ENCODE data around the gene TEX14. TPM values are rescaled to one million over a fixed set of nuclear protein-coding genes. Genes with fewer than 3 reads are reported as not detected.
A peak's percentile ranks its signal among the peaks of the same experiment; 100 is the strongest.

Gene TEX14
- total and polyA plus RNA-seq, 4 experiments from 2014 or later, result 1.3 to 1.6 TPM; not detected in 2

- Mint-ChIP-seq H3K36me3 (no peaks in the 10 kb centered on the region), H3K4me1 (peaks cover 0 to 4% (median 0%) of the 10 kb centered on the region in 4 donors), H3K9me3 (no peaks in the 10 kb centered on the region), H3K27me3 (peaks cover 0 to 5% of the 10 kb centered on the region in 2 donors), H3K27ac (no peak overlapping the region), H3K4me3 (peak overlapping the region; percentile 40 to 74 (median 62))
- H3K27ac ChIP-seq (ENCODE audit: low read depth, low read length), result no peak overlapping the region
- H3K4me3 ChIP-seq (ENCODE audit: low read length in 2 of 2), result peak overlapping the region in 1 of 2 donors; percentile 29
- ChIA-PET CTCF (ENCODE audit: partially characterized antibody) (interaction anchor here (0.6 to 0.7 kb wide), 2 partner anchors 12 to 185 kb away, joined by 3 read pairs; no protein-coding TSS in a partner anchor), POLR2A (ENCODE audit: partially characterized antibody) (interaction anchor here (1.4 to 4.9 kb wide), 2 partner anchors 13 to 16 kb away, joined by 11 to 30 read pairs; partner anchors contain the start of gene MTMR4)
- no peak for DNase-seq
- no peaks in the 10 kb centered on the region for H3K9me3 ChIP-seq (ENCODE audit: control insufficient read depth in 1 of 2, low read length in 2 of 2)
- peaks cover 11% of the 10 kb centered on the region for H3K4me1 ChIP-seq (ENCODE audit: insufficient read depth, low read length)
- no peaks in the 10 kb centered on the region for H3K36me3 ChIP-seq (ENCODE audit: insufficient read depth, low read length)
- no peaks in the 10 kb centered on the region for H3K27me3 ChIP-seq (ENCODE audit: insufficient read depth, low read length)
- intact Hi-C loops (cut with micrococcal nuclease), result no loop called here
Measured at GRCh38 chr17:58531122-58531521, 160.7 kb downstream of the TEX14 start.

DNA sequence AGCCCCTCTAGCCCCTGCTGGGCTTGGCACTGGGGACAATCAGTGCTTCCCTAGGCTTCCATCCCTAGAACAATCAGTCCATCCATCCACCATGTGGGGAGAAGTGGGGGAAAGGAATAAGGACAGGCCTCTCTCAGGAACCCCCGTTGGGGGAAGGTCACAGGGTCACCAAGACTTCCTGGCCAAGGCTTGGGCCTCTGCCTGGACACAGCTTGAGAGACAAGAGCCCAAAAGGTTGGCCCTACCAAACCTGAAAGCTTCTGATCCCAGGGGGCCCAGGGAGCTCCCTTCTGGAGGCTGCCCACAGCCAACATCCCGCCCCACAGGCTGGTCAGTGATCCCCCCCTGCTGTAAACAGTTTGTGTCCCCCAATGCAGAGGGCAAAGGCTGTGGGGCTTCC, 161.2 kb downstream of the TEX14 start:
- POLR2A ChIA-PET (ENCODE audit: partially characterized antibody), result interaction anchor here (0.7 to 4.9 kb wide), 2 partner anchors 12 to 43 kb away, joined by 3 to 30 read pairs; no protein-coding TSS in a partner anchor
- Histone ChIP-seq H3K27me3 (ENCODE audit: insufficient read depth, low read length) (no peaks in the 10 kb centered on the region), H3K27ac (ENCODE audit: low read depth, low read length) (no peak overlapping the region), H3K36me3 (ENCODE audit: insufficient read depth, low read length) (no peaks in the 10 kb centered on the region), H3K9me3 (ENCODE audit: control insufficient read depth in 1 of 2, low read length in 2 of 2) (no peaks in the 10 kb centered on the region), H3K4me1 (ENCODE audit: insufficient read depth, low read length) (peaks cover 11% of the 10 kb centered on the region), H3K4me3 (ENCODE audit: low read length in 2 of 2) (no peak overlapping the region)
- no peaks in the 10 kb centered on the region for H3K36me3 Mint-ChIP-seq
- H3K9me3 Mint-ChIP-seq, result no peaks in the 10 kb centered on the region
- H3K27me3 Mint-ChIP-seq, result peaks cover 0 to 5% of the 10 kb centered on the region in 2 donors
- H3K27ac Mint-ChIP-seq, result no peak overlapping the region
- H3K4me3 Mint-ChIP-seq, result peak overlapping the region in 7 of 8 donors; percentile 40 to 74 (median 64)
- no peak for DNase-seq
- H3K4me1 Mint-ChIP-seq, result peaks cover 0 to 4% (median 0%) of the 10 kb centered on the region in 4 donors
- CTCF ChIA-PET (ENCODE audit: partially characterized antibody), result interaction anchor here (0.6 to 0.7 kb wide), 2 partner anchors 12 to 186 kb away, joined by 3 read pairs; no protein-coding TSS in a partner anchor
- intact Hi-C loops (cut with micrococcal nuclease), result no loop called here

DNA sequence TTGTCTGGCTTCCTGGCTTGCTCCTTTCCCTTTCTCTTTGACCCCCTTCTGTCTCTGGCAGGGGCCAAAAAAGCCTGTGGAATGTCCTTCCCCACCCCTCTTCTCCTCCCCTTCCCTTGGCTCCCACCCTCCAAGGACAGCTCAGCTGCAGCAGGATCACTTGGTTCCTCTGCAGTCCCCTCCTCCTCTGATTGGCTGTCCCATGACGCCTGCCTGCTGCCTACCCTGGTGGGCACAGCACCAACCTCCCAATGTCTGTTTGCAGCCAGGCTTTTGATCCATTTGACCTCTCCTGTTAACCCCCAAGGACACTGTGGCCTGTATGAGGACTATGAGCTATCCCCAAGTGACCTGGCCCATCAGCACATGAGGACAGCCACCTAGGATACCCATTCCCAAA, 162.6 kb downstream of the TEX14 start:
- Mint-ChIP-seq H3K27me3 (peaks cover 0 to 3% of the 10 kb centered on the region in 2 donors), H3K4me3 (no peak overlapping the region), H3K4me1 (peaks cover 0 to 4% (median 0%) of the 10 kb centered on the region in 4 donors), H3K36me3 (no peaks in the 10 kb centered on the region), H3K27ac (no peak overlapping the region), H3K9me3 (no peaks in the 10 kb centered on the region)
- DNase-seq, result no peak
- H3K27ac ChIP-seq (ENCODE audit: low read depth, low read length), result no peak overlapping the region
- no peaks in the 10 kb centered on the region for H3K9me3 ChIP-seq (ENCODE audit: control insufficient read depth in 1 of 2, low read length in 2 of 2)
- POLR2A ChIA-PET (ENCODE audit: partially characterized antibody), result interaction anchor here (4.9 kb wide), 1 partner anchor 11 kb away, joined by 30 read pairs; no protein-coding TSS in a partner anchor
- H3K4me1 ChIP-seq (ENCODE audit: insufficient read depth, low read length), result peaks cover 11% of the 10 kb centered on the region
- H3K27me3 ChIP-seq (ENCODE audit: insufficient read depth, low read length), result no peaks in the 10 kb centered on the region
- no peaks in the 10 kb centered on the region for H3K36me3 ChIP-seq (ENCODE audit: insufficient read depth, low read length)
- CTCF ChIA-PET (ENCODE audit: partially characterized antibody), result interaction anchor here (1.0 to 3.0 kb wide), 2 partner anchors 10 to 48 kb away, joined by 3 to 14 read pairs; no protein-coding TSS in a partner anchor
- intact Hi-C loops (cut with micrococcal nuclease), result no loop called here
- no peak overlapping the region for H3K4me3 ChIP-seq (ENCODE audit: low read length in 2 of 2)

DNA sequence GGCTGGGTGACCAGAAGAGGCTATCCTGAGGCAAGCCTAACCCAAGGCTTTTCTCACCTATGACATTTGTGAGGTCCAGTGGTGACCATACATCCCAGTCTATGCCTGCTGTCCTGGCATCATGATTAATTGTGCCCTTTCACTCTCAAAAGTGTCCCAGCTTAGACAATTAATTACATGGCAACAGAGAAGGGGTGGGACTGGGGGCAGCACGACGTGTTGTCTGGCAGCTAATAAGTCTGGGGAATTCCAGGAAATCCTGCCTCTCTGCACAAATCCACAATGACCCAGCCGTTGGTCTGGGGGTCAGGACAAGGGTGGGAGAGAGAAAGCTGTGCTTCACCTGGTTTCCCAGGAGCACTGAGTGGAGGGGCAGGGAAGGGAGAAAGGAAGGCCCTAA, 163.4 kb downstream of the TEX14 start:
- POLR2A ChIA-PET (ENCODE audit: partially characterized antibody), result interaction anchor here (4.9 kb wide), 1 partner anchor 10 kb away, joined by 30 read pairs; no protein-coding TSS in a partner anchor
- no peak for DNase-seq

DNA sequence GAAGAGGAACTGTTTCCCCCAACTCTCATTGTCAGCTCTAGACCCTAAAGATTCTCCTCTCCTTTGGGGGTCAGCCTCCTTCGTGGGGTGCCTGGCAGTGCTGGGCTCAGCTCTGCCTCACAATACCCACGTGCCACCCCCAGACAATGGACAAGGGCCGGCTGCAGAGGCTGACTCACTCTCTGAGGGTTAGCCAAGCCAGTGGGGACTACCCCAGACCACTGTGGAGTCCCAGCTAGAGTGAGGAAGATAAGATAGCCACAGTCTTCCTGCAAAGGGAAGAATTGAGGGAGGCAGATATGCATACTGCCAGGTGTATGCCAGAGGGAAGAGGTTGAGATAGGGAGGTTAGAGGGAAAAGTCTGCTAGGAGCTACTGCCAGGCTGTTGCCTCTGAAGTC, 163.9 kb downstream of the TEX14 start:
- H3K27me3 ChIP-seq (ENCODE audit: insufficient read depth, low read length), result no peaks in the 10 kb centered on the region
- no peaks in the 10 kb centered on the region for H3K9me3 Mint-ChIP-seq
- no peak for DNase-seq
- peak overlapping the region in 4 of 7 donors; percentile 35 to 59 (median 36) for H3K27ac Mint-ChIP-seq
- ChIA-PET POLR2A (ENCODE audit: partially characterized antibody) (interaction anchor here (4.9 kb wide), 1 partner anchor 9 kb away, joined by 30 read pairs; no protein-coding TSS in a partner anchor), CTCF (ENCODE audit: partially characterized antibody) (interaction anchor here (3.0 kb wide), 1 partner anchor 9 kb away, joined by 14 read pairs; no protein-coding TSS in a partner anchor)
- H3K4me1 ChIP-seq (ENCODE audit: insufficient read depth, low read length), result peaks cover 11% of the 10 kb centered on the region
- no peaks in the 10 kb centered on the region for H3K36me3 Mint-ChIP-seq
- H3K9me3 ChIP-seq (ENCODE audit: control insufficient read depth in 1 of 2, low read length in 2 of 2), result no peaks in the 10 kb centered on the region
- intact Hi-C loops (cut with micrococcal nuclease), result no loop called here
- H3K4me3 ChIP-seq (ENCODE audit: low read length in 2 of 2), result no peak overlapping the region
- no peaks in the 10 kb centered on the region for H3K36me3 ChIP-seq (ENCODE audit: insufficient read depth, low read length)
- H3K27me3 Mint-ChIP-seq, result peaks cover 0 to 3% of the 10 kb centered on the region in 2 donors
- H3K4me1 Mint-ChIP-seq, result peaks cover 0 to 4% (median 0%) of the 10 kb centered on the region in 4 donors
- H3K27ac ChIP-seq (ENCODE audit: low read depth, low read length), result no peak overlapping the region
- no peak overlapping the region for H3K4me3 Mint-ChIP-seq

More for the DNA sequence above, 163.4 kb downstream of the TEX14 start:
- H3K4me3 Mint-ChIP-seq, result no peak overlapping the region
- H3K9me3 Mint-ChIP-seq, result no peaks in the 10 kb centered on the region
- H3K9me3 ChIP-seq (ENCODE audit: control insufficient read depth in 1 of 2, low read length in 2 of 2), result no peaks in the 10 kb centered on the region
- H3K27ac Mint-ChIP-seq, result peak overlapping the region in 2 of 7 donors; percentile 2 to 35
- no peaks in the 10 kb centered on the region for H3K36me3 Mint-ChIP-seq
- H3K4me1 Mint-ChIP-seq, result peaks cover 0 to 4% (median 0%) of the 10 kb centered on the region in 4 donors
- no peaks in the 10 kb centered on the region for H3K36me3 ChIP-seq (ENCODE audit: insufficient read depth, low read length)
- peaks cover 11% of the 10 kb centered on the region for H3K4me1 ChIP-seq (ENCODE audit: insufficient read depth, low read length)
- CTCF ChIA-PET (ENCODE audit: partially characterized antibody), result interaction anchor here (1.0 to 3.0 kb wide), 2 partner anchors 9 to 49 kb away, joined by 3 to 14 read pairs; no protein-coding TSS in a partner anchor
- no peak overlapping the region for H3K27ac ChIP-seq (ENCODE audit: low read depth, low read length)
- intact Hi-C loops (cut with micrococcal nuclease), result no loop called here
- no peaks in the 10 kb centered on the region for H3K27me3 ChIP-seq (ENCODE audit: insufficient read depth, low read length)
- H3K4me3 ChIP-seq (ENCODE audit: low read length in 2 of 2), result no peak overlapping the region
- peaks cover 0 to 3% of the 10 kb centered on the region in 2 donors for H3K27me3 Mint-ChIP-seq

DNA sequence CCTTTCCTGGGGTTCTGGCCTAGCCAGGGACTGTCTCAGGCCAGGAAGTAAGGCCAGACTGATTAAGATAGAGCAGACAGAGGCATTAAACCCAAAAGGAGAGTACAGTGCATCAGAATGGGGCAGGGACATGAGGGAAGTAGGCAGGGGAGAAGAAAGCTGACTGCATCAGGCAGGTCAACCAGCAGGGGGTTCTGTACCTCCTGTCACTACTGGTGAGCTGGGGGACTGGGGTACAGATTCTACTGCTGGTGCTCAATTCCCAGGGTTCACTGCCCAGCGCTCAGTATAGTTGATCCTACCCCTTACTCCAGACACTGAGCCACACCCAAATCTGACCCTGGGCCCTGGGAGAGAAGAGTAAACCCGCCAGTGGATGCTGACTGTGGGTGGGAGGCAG, 164.5 kb downstream of the TEX14 start:
- Histone ChIP-seq H3K9me3 (ENCODE audit: control insufficient read depth in 1 of 2, low read length in 2 of 2) (no peaks in the 10 kb centered on the region), H3K4me1 (ENCODE audit: insufficient read depth, low read length) (peaks cover 7% of the 10 kb centered on the region), H3K27me3 (ENCODE audit: insufficient read depth, low read length) (no peaks in the 10 kb centered on the region), H3K4me3 (ENCODE audit: low read length in 2 of 2) (no peak overlapping the region), H3K27ac (ENCODE audit: low read depth, low read length) (no peak overlapping the region), H3K36me3 (ENCODE audit: insufficient read depth, low read length) (no peaks in the 10 kb centered on the region)
- no peaks in the 10 kb centered on the region for H3K36me3 Mint-ChIP-seq
- H3K4me1 Mint-ChIP-seq, result peaks cover 0 to 2% (median 0%) of the 10 kb centered on the region in 4 donors
- peak overlapping the region in 1 of 8 donors; percentile 43 for H3K4me3 Mint-ChIP-seq
- H3K9me3 Mint-ChIP-seq, result no peaks in the 10 kb centered on the region
- intact Hi-C loops (cut with micrococcal nuclease), result no loop called here
- no peak overlapping the region for H3K27ac Mint-ChIP-seq
- ChIA-PET POLR2A (ENCODE audit: partially characterized antibody) (no interaction called here), CTCF (ENCODE audit: partially characterized antibody) (interaction anchor here (3.0 kb wide), 1 partner anchor 8 kb away, joined by 14 read pairs; no protein-coding TSS in a partner anchor)
- H3K27me3 Mint-ChIP-seq, result peaks cover 0 to 3% of the 10 kb centered on the region in 2 donors
- no peak for DNase-seq

- peaks cover 0 to 5% (median 0%) of the 10 kb centered on the region in 4 donors for H3K4me1 Mint-ChIP-seq
- Histone ChIP-seq H3K27ac (ENCODE audit: low read depth, low read length) (no peak overlapping the region), H3K9me3 (ENCODE audit: control insufficient read depth in 1 of 2, low read length in 2 of 2) (no peaks in the 10 kb centered on the region), H3K4me3 (ENCODE audit: low read length in 2 of 2) (no peak overlapping the region), H3K4me1 (ENCODE audit: insufficient read depth, low read length) (no peaks in the 10 kb centered on the region), H3K27me3 (ENCODE audit: insufficient read depth, low read length) (no peaks in the 10 kb centered on the region), H3K36me3 (ENCODE audit: insufficient read depth, low read length) (no peaks in the 10 kb centered on the region)
- no peaks in the 10 kb centered on the region for H3K36me3 Mint-ChIP-seq
- CTCF ChIA-PET (ENCODE audit: partially characterized antibody), result no interaction called here
- H3K9me3 Mint-ChIP-seq, result no peaks in the 10 kb centered on the region
- intact Hi-C loops (cut with micrococcal nuclease), result no loop called here
- H3K27ac Mint-ChIP-seq, result no peak overlapping the region
- DNase-seq, result no peak
- POLR2A ChIA-PET (ENCODE audit: partially characterized antibody), result no interaction called here
- peaks cover 0 to 3% of the 10 kb centered on the region in 2 donors for H3K27me3 Mint-ChIP-seq
- no peak overlapping the region for H3K4me3 Mint-ChIP-seq
Measured at GRCh38 chr17:58525239-58525638, 166.6 kb downstream of the TEX14 start.
